ENCODE results near the gene TRAF3IP1.
"Not testable (repeated sequence)": the region's sequence is repeated elsewhere in the genome, so short reads cannot be mapped to it uniquely, and the experiment has no call there.

GRCh38 chr2:238271686-238272085, 48.6 kb upstream of the TRAF3IP1 start:
- not testable (repeated sequence) for TF ChIP-seq CTCF (IDR thresholded peaks at IDR 0.05 in 4 of 5, conservative IDR thresholded peaks at IDR 0.05 in 1 of 5); POLR2A (IDR thresholded peaks at IDR 0.05)
